RCC 7860 (cell line): ENCODE measurements around the gene PCAT7.

Experiments
- DNase-seq: peaks from one replicate; pipeline ENCODE4 v3.0.0-alpha.2; 2015; ENCODE audit warnings: low spot score
- FAIRE-seq: peaks from 2 replicates; lab custom pipeline; 2012; peaks lifted over from hg19 to GRCh38; lab: Jason Lieb, UNC

PCAT7 gene

DNA sequence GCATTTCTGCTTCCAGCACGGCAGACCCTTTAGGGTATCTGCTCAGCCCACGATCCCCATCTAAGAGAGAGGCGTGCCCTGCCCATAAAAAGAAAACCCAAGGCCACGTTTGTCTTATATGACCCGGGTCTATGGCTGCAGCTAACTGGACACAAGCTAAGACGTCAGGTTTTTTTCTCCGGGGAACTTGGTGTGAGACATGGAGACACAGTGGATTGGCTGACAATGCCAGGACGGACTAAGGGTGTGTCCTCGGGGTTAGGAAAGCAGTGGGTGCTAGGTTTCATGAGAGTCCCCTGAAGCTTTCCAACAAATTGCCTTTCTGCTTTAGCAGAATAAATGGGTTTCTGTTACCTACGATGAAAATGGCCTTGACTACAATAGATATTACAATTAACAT lies 45.8 kb downstream of the PCAT7 start:
- DNase-seq (no peak), FAIRE-seq (no peak)

- FAIRE-seq (no peak), DNase-seq (no peak)
These were observed 47.8 kb downstream of the PCAT7 start for GRCh38 chr9:94602666-94603065.

DNA sequence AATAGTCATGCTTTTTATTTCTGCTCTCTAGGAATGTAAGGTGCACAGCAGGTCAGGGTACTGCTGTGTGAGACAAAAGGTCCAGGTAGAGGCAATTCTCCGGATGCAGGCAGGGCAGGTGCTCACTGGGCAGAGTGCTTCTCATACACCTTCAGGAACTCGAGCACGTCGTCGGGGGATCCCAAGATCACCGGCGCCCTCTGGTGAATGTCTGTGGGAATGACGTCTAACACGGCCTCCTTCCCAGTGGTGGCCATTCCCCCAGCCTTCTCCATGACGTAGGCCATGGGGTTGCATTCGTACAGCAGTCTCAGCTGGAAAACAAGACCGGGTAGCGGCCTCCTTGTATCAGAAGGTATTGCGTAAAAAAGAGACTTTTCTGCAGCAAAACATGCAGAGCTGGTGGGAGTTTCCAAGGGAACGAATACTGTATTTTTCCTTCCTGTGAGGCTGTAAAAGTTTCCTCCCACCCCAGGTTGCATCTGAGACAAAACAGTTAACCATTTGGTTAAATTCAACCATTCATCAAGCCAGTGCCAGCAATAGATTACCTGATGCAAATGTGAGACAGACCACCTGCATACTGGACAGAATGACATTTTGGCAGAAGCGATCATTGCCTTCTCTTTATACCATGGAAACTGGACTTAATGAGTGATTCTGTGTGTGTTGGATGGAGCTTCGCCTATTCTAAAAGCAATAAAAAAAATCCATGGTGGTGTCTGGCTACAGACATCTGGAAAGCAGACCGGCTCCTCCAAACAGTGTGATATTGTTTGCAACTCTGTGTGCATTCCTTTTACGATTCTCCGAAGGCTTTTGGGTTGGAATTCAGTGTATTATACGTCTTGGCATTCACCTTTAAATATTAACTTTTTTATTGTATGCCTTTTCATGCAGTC lies 48.6 kb downstream of the PCAT7 start:
- FAIRE-seq: no peak
- peak; percentile 14 for DNase-seq

GRCh38 chr9:94606646-94607422 lies 52.0 kb downstream of the PCAT7 start:
- DNase-seq (no peak), FAIRE-seq (no peak)

DNA sequence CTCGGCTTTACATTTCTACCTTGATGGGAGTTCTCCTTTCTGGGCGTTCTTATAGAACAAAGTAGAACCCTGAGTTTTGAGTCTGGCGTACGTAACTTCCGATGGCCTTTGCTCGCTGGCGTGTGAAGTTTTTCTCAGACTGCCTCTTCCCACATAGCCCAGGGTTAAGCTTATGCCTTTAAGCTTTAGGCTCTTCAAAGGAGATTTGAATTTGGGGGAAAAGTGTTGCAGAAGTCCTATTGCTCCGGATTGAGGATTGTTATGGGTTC lies 52.5 kb downstream of the PCAT7 start:
- FAIRE-seq (no peak), DNase-seq (no peak)

GRCh38 chr9:94610181-94610606 lies 55.3 kb downstream of the PCAT7 start:
- no peak for DNase-seq
- FAIRE-seq: no peak

DNA sequence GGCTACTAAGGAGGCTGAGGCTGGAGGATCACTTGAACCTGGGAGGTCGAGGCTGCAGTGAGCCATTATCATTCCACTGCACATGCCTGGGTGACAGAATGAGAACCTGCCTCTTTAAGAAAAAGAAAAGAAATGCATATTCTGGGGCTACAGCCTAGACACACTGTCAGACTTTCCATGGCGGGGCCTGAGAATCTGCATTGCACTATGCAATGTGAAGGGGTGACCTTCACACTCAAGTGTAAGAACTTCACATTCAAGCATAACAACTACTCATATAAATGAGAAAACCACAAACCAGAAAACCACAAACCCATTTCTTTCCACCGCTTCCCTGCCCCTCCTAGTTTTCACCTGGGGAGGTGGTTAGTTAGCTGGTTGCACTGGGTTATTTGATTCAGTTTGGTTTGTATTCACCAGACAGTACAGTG lies 56.8 kb downstream of the PCAT7 start:
- peak; percentile 16 for DNase-seq
- no peak for FAIRE-seq

DNA sequence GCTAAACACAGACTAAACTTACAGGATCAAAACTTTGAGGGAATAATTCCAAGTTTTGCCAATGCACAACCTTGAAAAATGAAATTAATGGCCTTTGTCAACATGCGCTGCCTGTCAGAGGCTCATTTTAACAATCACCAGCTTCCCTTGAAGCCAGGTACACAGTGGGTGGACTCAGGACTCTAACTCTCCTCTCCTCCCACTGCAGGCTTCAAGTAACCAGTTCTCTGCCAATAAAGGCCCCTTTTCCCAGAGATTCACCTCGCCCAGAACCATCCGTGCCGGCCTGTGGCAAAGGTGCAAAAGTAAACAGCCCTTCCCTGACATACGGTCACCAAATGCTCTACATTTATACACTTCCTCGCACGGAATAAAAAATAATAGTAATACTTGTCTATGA lies 57.2 kb downstream of the PCAT7 start:
- no peak for FAIRE-seq
- DNase-seq: no peak

DNA sequence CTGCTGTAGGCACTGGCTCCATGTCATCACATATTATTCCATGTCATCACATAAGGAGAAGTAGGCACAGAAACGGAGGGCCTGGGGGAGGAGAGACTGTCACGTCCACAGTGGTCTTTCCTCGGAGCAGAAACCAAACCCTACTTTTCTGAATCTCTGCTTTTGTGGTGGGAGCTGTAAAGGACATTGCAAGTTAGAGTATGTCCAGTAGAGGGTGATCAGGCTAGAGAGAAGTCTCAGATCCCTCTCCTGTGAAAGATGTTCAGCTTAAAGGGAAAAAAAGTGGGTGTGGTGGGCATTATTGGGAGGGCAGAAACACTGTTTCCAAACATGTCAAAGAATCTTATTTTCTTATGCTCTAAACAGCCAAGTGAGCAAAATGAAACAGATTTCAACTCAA lies 58.1 kb downstream of the PCAT7 start:
- FAIRE-seq (no peak), DNase-seq (no peak)

GRCh38 chr9:94619026-94619425 lies 64.1 kb downstream of the PCAT7 start:
- FAIRE-seq: no peak
- DNase-seq: no peak
